Peyer's patch (tissue), 4 donors: ENCODE data around the gene DMD.

ENCODE experiments used
- POLR2A ChIP-seq, 2 donors: fragments of 450-650 bp; IDR thresholded peaks; one replicate each; pipeline ENCODE4 v1.5.1; 2017; ENCODE audit warnings: antibody characterized with exemption in 2 of 2, mild to moderate bottlenecking in 2 of 2, moderate library complexity in 2 of 2
- TF ChIP-seq, protein P1 (sequence below), 6 experiments: fragments of 450-650 bp in 4 of 6; fragments of 200-600 bp in 2 of 6; sonication (generic) in 1 of 6; IDR thresholded peaks; one replicate each; pipeline ENCODE4 v1.5.1; 2017 to 2019; ENCODE audit warnings: antibody characterized with exemption in 6 of 6, mild to moderate bottlenecking in 3 of 6, moderate library complexity in 1 of 6

DNA sequence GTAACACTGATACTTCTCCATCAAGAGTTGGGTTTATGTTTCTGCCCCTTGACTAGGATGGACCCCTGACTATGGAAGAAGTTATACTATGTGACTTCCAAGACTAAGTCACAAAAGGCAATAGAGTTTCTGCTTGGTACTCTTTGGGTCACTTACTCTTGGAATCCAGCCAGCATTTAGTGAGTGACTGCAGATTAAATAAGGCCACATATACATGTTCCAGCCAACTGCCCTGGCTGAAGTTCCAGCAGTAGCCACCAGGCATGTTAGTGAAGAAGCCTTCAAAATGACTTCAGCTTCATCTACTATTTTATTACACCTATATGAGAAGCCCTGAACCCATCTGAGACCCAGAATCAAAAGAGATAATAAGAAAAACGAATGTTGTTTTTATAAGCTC is 524.0 kb downstream of the DMD start:
- TF ChIP-seq, protein P1, sequence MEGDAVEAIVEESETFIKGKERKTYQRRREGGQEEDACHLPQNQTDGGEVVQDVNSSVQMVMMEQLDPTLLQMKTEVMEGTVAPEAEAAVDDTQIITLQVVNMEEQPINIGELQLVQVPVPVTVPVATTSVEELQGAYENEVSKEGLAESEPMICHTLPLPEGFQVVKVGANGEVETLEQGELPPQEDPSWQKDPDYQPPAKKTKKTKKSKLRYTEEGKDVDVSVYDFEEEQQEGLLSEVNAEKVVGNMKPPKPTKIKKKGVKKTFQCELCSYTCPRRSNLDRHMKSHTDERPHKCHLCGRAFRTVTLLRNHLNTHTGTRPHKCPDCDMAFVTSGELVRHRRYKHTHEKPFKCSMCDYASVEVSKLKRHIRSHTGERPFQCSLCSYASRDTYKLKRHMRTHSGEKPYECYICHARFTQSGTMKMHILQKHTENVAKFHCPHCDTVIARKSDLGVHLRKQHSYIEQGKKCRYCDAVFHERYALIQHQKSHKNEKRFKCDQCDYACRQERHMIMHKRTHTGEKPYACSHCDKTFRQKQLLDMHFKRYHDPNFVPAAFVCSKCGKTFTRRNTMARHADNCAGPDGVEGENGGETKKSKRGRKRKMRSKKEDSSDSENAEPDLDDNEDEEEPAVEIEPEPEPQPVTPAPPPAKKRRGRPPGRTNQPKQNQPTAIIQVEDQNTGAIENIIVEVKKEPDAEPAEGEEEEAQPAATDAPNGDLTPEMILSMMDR (IDR thresholded peaks at IDR 0.05) = no peak
- no peak for TF ChIP-seq POLR2A (IDR thresholded peaks at IDR 0.05)
